Neuronal stem cell (in vitro differentiated cells): ENCODE data around the gene CHD2.
A peak's percentile ranks its signal among the peaks of the same experiment; 100 is the strongest.

Source experiments
- DNase-seq: peaks from one replicate; pipeline ENCODE4 v3.0.0-alpha.2; 2013; ENCODE audit warnings: low spot score
- H2AFZ ChIP-seq: one replicate; pipeline ENCODE4 v1.6.1; 2013; ENCODE audit warnings: mild to moderate bottlenecking, low read length, inconsistent platforms
- H2AK5ac ChIP-seq: 2 replicates; pipeline ENCODE4 v1.6.1; 2013; ENCODE audit warnings: low read depth, mild to moderate bottlenecking, inconsistent platforms, low read length, moderate library complexity, mixed read lengths
- H2BK120ac ChIP-seq: 2 replicates; pipeline ENCODE4 v1.6.1; 2013; ENCODE audit warnings: low read depth, mild to moderate bottlenecking, inconsistent platforms, low read length, moderate library complexity, mixed read lengths
- H2BK12ac ChIP-seq: one replicate; pipeline ENCODE4 v1.6.1; 2013; ENCODE audit warnings: low read length, inconsistent platforms
- H2BK15ac ChIP-seq: 2 replicates; pipeline ENCODE4 v1.6.1; 2013; ENCODE audit warnings: mild to moderate bottlenecking, low read length, inconsistent platforms, mixed read lengths
- H2BK5ac ChIP-seq: one replicate; pipeline ENCODE4 v1.6.1; 2013; ENCODE audit warnings: inconsistent platforms, mild to moderate bottlenecking, low read length, moderate library complexity
- H3K14ac ChIP-seq: one replicate; pipeline ENCODE4 v1.6.1; 2013; ENCODE audit warnings: low read length, inconsistent platforms
- H3K18ac ChIP-seq: 2 replicates; pipeline ENCODE4 v1.6.1; 2013; ENCODE audit warnings: low read length, inconsistent platforms
- H3K23ac ChIP-seq: 2 replicates; pipeline ENCODE4 v1.6.1; 2013; ENCODE audit warnings: low read depth, mild to moderate bottlenecking, mixed read lengths, low read length, inconsistent platforms; ENCODE audit not compliant: poor library complexity
- H3K27ac ChIP-seq: replicated peaks from 3 replicates; pipeline ENCODE4 v1.5.1; 2013; ENCODE audit warnings: low read length, inconsistent platforms
- H3K27me3 ChIP-seq, 3 experiments: 2 replicates each; pipeline ENCODE4 v1.6.1; 2013; ENCODE audit warnings: low read length in 3 of 3, mild to moderate bottlenecking in 2 of 3, inconsistent platforms in 1 of 3, low read depth in 1 of 3, mixed read lengths in 1 of 3, moderate library complexity in 1 of 3; ENCODE audit not compliant: control insufficient read depth in 3 of 3, insufficient read depth in 3 of 3
- H3K36me3 ChIP-seq, 2 donors: replicated peaks in 1 of 2; 2 replicates each; pipeline ENCODE4 v1.6.1; 2013; ENCODE audit warnings: low read length in 2 of 2; ENCODE audit not compliant: control insufficient read depth in 2 of 2, insufficient read depth in 2 of 2
- H3K4ac ChIP-seq: 2 replicates; pipeline ENCODE4 v1.6.1; 2013; ENCODE audit warnings: inconsistent platforms, mild to moderate bottlenecking, low read length, moderate library complexity
- H3K4me1 ChIP-seq, 2 donors: 1 replicate in 1 of 2; 2 replicates in 1 of 2; pipeline ENCODE4 v1.6.1; 2013; ENCODE audit warnings: low read length in 2 of 2, low read depth in 1 of 2; ENCODE audit not compliant: control insufficient read depth in 2 of 2, insufficient read depth in 1 of 2
- H3K4me2 ChIP-seq: one replicate; pipeline ENCODE4 v1.6.1; 2013; ENCODE audit warnings: mild to moderate bottlenecking, low read length, inconsistent platforms; ENCODE audit not compliant: insufficient read depth, poor library complexity, severe bottlenecking
- H3K4me3 ChIP-seq, 2 donors: 2 replicates each; pipeline ENCODE4 v1.5.1; 2013; ENCODE audit warnings: low read length in 2 of 2, mild to moderate bottlenecking in 2 of 2, inconsistent platforms in 1 of 2, moderate library complexity in 1 of 2
- H3K79me1 ChIP-seq: one replicate; pipeline ENCODE4 v1.6.1; 2013; ENCODE audit warnings: low read depth, mild to moderate bottlenecking, inconsistent platforms, low read length, moderate library complexity
- H3K9ac ChIP-seq: one replicate; pipeline ENCODE4 v1.6.1; 2013; ENCODE audit warnings: mild to moderate bottlenecking, low read depth, low read length, inconsistent platforms; ENCODE audit not compliant: poor library complexity
- H3K9me3 ChIP-seq, 2 donors: replicated peaks in 1 of 2; 2 replicates each; pipeline versions ENCODE3 to v1.6.1; 2013; ENCODE audit warnings: low read length in 2 of 2, mild to moderate bottlenecking in 2 of 2, inconsistent platforms in 1 of 2, low read depth in 1 of 2, mixed read lengths in 1 of 2, moderate library complexity in 1 of 2; ENCODE audit not compliant: control insufficient read depth in 2 of 2, insufficient read depth in 1 of 2
- H4K8ac ChIP-seq: one replicate; pipeline ENCODE4 v1.6.1; 2013; ENCODE audit warnings: low read depth, mild to moderate bottlenecking, inconsistent platforms, low read length, moderate library complexity
- H4K91ac ChIP-seq: one replicate; pipeline ENCODE4 v1.6.1; 2013; ENCODE audit warnings: low read length, low read depth, mild to moderate bottlenecking, inconsistent platforms; ENCODE audit not compliant: poor library complexity
- WGBS, 2 donors: extraction: QIAGEN DNeasy Blood & Tissue Kit; methylation state at CpG; one replicate each; pipeline ENCODE4 v1.1.7; 2013; ENCODE audit warnings: missing lambda C conversion rate in 2 of 2, mixed read lengths in 1 of 2; ENCODE audit not compliant: insufficient read length in 2 of 2, insufficient replicate concordance in 1 of 2; ENCODE audit errors: extremely low coverage in 2 of 2; 5-methylcytosine and 5-hydroxymethylcytosine counted together

The CHD2 gene

DNA sequence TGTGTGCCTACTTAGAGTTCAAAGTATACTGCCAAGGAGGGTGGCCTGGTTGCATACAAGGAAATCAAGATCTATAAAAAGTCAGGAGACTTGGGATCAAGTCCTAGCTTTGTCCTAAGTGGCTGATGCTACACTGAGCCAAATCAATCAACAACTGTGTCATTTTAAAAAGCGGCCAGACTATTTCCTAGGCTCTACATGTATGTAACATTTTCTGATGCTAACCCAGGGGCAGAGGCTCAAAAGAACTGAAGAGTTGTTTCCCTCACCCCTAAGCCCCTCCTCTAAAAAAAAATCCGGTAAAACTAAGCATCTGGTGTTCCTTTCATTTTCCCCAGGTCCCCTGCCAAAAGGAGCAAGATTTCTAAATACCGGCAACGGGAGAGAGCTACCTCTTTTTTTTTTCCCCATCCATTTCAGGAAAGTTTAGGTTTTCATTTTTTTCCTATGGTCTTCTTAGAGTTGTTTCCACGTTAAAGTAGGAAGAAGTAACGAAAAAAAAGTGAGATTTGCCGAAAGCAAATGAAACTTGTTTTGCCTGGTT is 18.8 kb upstream of the CHD2 start:
- Histone ChIP-seq H2BK15ac (no peak overlapping the region), H4K91ac (no peak overlapping the region), H3K9me3 (no peaks in the 10 kb centered on the region), H3K4me1 (peaks cover 18 to 21% of the 10 kb centered on the region in 2 donors), H3K4me3 (peak overlapping the region in 1 of 2 donors; percentile 48), H3K27ac (peak overlapping the region; percentile 88), H3K9ac (no peak overlapping the region), H3K27me3 (no peaks in the 10 kb centered on the region), H3K4me2 (no peak overlapping the region), H2AFZ (peak overlapping the region; percentile 39), H3K79me1 (no peaks in the 10 kb centered on the region), H2BK5ac (no peak overlapping the region), H3K18ac (no peak overlapping the region), H2AK5ac (no peak overlapping the region), H4K8ac (no peak overlapping the region), H3K36me3 (peaks cover 0 to 29% of the 10 kb centered on the region in 2 donors), H2BK12ac (no peak overlapping the region), H2BK120ac (no peak overlapping the region), H3K23ac (no peak overlapping the region), H3K14ac (no peak overlapping the region), H3K4ac (no peak overlapping the region)
- no peak for DNase-seq
- WGBS, 2 donors = no CpG with 5 or more reads among the region's 7 CpGs

DNA sequence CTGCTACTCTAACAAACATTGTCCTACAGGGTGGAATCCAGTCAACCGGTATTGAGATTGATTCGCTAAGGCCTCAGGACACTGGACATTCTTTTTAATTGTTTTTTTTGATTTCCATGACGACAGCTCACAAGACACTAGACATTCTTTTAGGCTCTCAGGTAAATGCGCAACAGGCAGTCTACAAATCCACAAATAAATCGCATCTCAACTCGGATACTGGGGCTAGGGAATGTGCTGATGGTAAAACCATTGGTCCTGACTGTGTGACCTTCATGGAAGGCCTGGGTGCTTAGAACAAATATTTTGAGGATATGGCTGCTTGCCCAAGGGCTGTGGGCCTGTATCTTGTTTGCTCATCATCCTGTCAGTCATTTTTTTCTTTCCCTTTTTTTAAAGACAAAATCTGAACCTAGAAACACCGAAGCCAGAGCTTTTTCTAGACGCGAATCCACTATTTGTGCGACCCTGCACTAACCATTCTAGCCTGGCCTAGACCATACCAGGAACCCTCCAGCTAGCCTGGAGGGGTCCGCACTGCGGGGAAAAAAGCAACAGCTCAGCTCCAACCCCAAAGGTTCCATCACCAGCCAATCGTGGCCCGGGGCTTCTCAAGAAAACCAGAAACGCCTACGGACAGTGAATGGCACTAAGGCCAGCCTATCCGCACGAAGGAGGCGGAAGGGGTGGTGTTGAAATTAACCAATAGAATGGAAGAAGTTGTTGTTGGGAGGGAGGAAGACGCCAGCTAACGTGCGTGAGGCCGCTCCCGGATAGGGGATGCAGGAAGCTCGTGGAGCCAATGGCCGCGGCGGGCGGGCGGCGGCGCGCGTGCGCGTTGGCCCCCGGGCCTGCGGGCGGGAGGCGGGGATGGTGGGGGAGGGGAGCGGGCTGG is 18.1 kb upstream of the CHD2 start:
- no peak overlapping the region for H2BK15ac ChIP-seq
- H2BK120ac ChIP-seq = no peak overlapping the region
- H3K18ac ChIP-seq = no peak overlapping the region
- no peak overlapping the region for H4K91ac ChIP-seq
- peak overlapping the region in 1 of 2 donors; percentile 72 for H3K4me3 ChIP-seq
- H3K23ac ChIP-seq = peak overlapping the region; percentile 44
- no peak overlapping the region for H2BK5ac ChIP-seq
- H3K36me3 ChIP-seq = peaks cover 0 to 36% of the 10 kb centered on the region in 2 donors
- no peak overlapping the region for H3K4ac ChIP-seq
- H2AFZ ChIP-seq = no peak overlapping the region
- peaks cover 16 to 22% of the 10 kb centered on the region in 2 donors for H3K4me1 ChIP-seq
- H3K14ac ChIP-seq = no peak overlapping the region
- H3K9me3 ChIP-seq = no peaks in the 10 kb centered on the region
- peak overlapping the region; percentile 42 for H3K4me2 ChIP-seq
- H3K9ac ChIP-seq = no peak overlapping the region
- peak overlapping the region; percentile 88 for H3K27ac ChIP-seq
- no peaks in the 10 kb centered on the region for H3K79me1 ChIP-seq
- H3K27me3 ChIP-seq = no peaks in the 10 kb centered on the region
- H2AK5ac ChIP-seq = no peak overlapping the region
- DNase-seq = peak; percentile 100
- no CpG with 5 or more reads among the region's 41 CpGs for WGBS, 2 donors
- no peak overlapping the region for H4K8ac ChIP-seq
- no peak overlapping the region for H2BK12ac ChIP-seq

DNA sequence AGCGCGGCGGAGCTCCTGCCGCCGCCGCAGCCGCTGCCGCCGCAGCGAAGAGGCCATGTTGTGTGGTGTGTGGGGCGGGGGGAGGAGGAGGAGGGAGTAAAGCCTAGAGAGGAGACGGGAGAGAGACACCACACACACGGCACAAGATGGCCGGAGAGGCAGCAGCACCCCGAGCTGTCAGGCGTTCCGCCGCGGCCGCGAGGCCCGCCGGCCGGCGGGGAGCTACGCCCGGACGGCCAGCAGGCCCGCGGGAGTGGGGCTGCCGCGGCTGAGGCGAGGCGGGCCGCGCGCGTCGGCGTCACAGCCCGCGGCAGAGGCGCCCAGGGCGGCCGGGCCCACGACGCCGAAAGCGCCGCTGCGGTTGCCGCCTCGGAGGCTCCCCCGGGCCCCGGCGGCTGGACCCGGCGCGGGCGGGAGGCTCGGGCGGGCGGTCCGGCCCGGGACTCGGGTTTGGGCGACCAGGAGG is 17.4 kb upstream of the CHD2 start:
- Histone ChIP-seq H3K27ac (peak overlapping the region; percentile 98), H3K4me3 (peak overlapping the region; percentile 72 to 99), H3K4ac (no peak overlapping the region), H3K79me1 (no peaks in the 10 kb centered on the region), H2BK12ac (no peak overlapping the region), H4K91ac (no peak overlapping the region), H3K9me3 (no peaks in the 10 kb centered on the region), H3K14ac (no peak overlapping the region), H2BK120ac (no peak overlapping the region), H3K27me3 (no peaks in the 10 kb centered on the region), H3K23ac (peak overlapping the region; percentile 92), H3K4me2 (no peak overlapping the region), H2BK5ac (peak overlapping the region; percentile 98), H2AFZ (no peak overlapping the region), H3K36me3 (peaks cover 0 to 43% of the 10 kb centered on the region in 2 donors), H2AK5ac (peak overlapping the region; percentile 74), H2BK15ac (no peak overlapping the region), H4K8ac (no peak overlapping the region), H3K4me1 (peaks cover 15 to 25% of the 10 kb centered on the region in 2 donors), H3K9ac (peak overlapping the region; percentile 88), H3K18ac (peak overlapping the region; percentile 97)
- DNase-seq = no peak
- WGBS, 2 donors = no CpG with 5 or more reads among the region's 67 CpGs
